GM12891 (cell line): ENCODE measurements around the gene EEF1AKMT2.

Experiments
- DNase-seq: peaks from one replicate; pipeline ENCODE4 v3.0.0; 2011; ENCODE audit warnings: low spot score; ENCODE audit not compliant: insufficient read length
- FAIRE-seq: peaks from 2 replicates; lab custom pipeline; 2011; peaks lifted over from hg19 to GRCh38; lab: Jason Lieb, UNC
- PAX5 ChIP-seq: IDR thresholded peaks from 2 replicates; pipeline ENCODE4 v1.6.1; 2011; ENCODE audit warnings: low read length, moderate library complexity, mild to moderate bottlenecking; ENCODE audit not compliant: insufficient read depth, severe bottlenecking
- POLR2A ChIP-seq: IDR thresholded peaks from 2 replicates; pipeline ENCODE4 v1.6.1; 2011; ENCODE audit warnings: low read depth, low read length, control low read depth
- POLR2AphosphoS5 ChIP-seq: IDR thresholded peaks from 2 replicates; pipeline ENCODE4 v1.6.1; 2011; ENCODE audit warnings: low read depth, low read length, control low read depth
- POU2F2 ChIP-seq: IDR thresholded peaks from 2 replicates; pipeline ENCODE4 v1.6.1; 2011; ENCODE audit warnings: low read depth, mild to moderate bottlenecking, control low read depth, low read length, moderate library complexity
- SPI1 ChIP-seq: IDR thresholded peaks from 2 replicates; pipeline ENCODE4 v1.6.1; 2011; ENCODE audit warnings: low read depth, low read length, control low read depth
- TAF1 ChIP-seq: IDR thresholded peaks from 2 replicates; pipeline ENCODE4 v1.6.1; 2011; ENCODE audit warnings: low read depth, low read length, control low read depth

The EEF1AKMT2 gene

DNA sequence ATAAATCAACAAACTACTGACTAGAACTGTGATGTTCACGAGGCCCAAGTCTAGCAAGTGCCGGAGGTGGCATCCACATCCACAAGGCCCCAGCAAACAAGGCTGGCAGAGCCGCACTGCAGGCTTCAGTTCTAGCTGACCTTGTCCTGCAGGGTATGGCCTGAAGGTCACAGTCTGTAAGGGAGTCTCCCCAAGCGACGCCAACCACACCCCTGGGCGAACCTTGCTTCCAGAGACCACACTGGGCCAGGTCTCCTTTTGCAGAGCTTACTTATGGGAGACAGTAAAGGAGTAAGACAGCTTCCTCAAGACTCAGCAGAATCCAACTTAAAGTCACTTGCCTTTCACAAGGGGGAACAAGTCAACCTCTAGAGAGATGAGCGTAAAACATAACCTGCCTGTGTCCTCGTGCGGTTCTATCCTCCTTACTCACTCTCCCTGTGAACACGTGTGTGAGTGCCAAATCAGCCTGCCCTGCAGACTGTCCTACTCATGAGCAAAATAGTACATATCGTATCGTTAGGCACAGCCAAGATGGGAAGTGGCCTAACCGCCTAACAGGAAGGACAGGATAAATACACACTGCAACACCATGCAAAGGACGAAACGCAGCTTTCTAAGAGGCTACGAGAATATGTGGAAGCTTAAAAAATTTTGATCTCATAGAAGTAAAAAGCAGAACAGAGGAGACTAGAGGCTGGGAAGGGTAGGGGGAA lies 70.2 kb downstream of the EEF1AKMT2 start:
- peak; percentile 12; the same call in 1 of the 2 replicates for TF ChIP-seq SPI1
- TF ChIP-seq PAX5, result no peak
- TF ChIP-seq TAF1, result no peak
- FAIRE-seq, result peak; percentile 92
- no peak for DNase-seq

DNA sequence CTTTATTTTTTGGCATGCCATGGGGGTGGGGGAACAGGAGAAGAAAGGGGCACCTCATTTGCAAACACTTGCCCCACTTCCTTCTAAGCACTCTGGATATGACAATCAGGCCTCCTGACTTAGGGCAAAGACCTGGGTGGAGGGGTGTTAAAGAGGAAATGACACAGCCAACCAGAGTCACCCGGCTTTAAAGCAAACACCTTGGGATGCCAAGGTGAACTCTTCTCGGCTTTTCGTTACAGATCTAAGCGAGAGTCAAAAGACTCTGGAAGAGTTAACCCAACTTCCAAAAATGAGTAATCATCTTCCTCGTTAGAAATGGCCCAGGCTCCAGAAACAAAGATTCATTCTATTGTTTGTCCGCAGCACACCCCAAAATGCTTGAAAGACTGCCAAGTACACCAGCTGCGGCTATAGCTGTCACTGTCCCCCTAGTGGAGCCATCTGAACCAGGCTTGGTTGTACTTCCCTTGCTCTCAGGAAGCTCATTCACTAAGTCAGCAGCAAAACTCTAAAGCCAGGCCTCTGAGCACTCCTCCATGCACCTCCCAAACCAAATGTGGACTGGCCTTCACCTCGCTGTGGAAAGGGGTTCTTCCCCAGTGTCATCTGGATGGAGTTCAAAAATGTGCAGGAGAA lies 72.4 kb downstream of the EEF1AKMT2 start:
- no peak for DNase-seq
- TF ChIP-seq SPI1, result peak; percentile 88
- TF ChIP-seq PAX5, result no peak
- peak; percentile 85 for TF ChIP-seq POU2F2
- FAIRE-seq, result peak; percentile 88

DNA sequence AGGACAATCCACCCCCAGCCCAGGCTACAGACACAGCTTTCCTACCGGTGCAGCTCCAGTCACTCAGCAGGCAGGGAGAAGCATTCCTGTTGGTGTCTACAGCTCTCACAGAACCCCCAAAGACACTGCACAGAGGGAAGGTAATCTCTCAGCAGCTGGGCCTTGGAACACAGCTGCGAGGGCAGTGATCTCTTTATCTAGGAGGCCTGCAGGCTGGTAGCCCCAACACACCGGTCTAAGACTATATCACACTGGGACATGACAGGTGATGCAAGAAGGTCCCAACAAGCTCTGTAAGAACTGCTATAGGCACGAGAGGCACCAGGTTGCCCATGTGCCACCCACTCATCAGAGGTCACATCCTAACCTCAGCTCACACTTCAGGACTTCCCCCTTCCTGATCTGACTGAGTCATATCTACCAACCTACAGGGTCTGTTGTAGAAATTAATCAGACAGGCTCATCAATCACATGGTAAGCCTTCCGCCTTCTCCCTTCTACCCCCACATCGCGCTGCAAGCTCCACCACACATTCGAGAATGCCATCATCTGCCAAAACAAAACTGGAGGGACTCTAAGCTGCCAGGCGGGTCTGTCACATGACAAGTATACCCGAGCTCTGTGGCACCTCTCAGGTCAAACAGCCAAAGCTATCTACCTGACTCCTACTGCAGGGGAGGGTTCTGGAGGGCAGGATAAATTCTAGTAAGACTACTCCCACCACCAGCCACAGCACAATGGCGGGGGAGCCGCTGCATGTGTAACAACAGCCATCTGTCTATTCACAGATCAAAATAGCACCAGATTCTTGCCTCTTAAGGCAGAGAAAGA lies 73.6 kb downstream of the EEF1AKMT2 start:
- peak; percentile 48 for DNase-seq
- TF ChIP-seq PAX5 (peak; percentile 38), POLR2AphosphoS5 (no peak), POU2F2 (0 out of 2 replicates have a peak, but pooled peaks have one; percentile 41), POLR2A (no peak), SPI1 (peak; percentile 78), TAF1 (no peak)
- peak; percentile 95 for FAIRE-seq

DNA sequence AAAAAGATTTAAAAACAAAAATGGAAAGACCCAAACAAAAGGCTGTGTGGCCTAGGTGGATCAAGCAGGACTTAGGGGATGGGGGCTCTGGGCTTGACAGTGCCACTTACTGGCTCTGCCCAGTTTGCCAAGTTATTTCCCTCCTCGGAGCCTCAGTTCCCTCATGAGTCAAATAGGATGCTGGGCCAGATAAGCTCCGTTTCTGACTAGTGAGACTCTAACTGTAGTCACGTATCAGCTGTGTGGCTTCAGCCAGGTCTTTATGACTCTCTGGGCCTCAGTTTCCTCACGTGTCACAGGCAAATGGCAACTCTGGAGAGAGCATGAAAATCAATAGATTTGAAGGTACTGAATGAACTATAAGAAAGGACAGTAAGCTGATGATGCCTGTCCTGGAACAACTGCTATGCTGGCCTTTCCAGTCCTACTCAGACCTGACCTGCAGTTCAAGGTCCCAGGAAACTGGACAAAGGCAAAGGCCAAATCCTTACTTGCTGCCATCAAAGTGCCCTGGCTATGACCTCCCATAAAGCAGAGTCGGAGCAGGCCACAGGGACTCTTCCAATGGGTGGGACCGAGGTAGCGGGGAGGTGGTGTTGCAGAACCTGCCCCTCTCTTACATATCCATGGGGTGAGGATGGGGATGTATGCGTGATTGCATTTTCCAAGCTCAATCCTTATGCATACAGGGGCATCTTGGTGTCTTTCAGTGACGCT lies 74.5 kb downstream of the EEF1AKMT2 start:
- FAIRE-seq (no peak), DNase-seq (no peak)
- no peak for TF ChIP-seq POU2F2
- TF ChIP-seq PAX5, result no peak
- TF ChIP-seq POLR2A, result no peak
- TF ChIP-seq SPI1, result no peak
- TF ChIP-seq TAF1, result no peak
- TF ChIP-seq POLR2AphosphoS5, result no peak

DNA sequence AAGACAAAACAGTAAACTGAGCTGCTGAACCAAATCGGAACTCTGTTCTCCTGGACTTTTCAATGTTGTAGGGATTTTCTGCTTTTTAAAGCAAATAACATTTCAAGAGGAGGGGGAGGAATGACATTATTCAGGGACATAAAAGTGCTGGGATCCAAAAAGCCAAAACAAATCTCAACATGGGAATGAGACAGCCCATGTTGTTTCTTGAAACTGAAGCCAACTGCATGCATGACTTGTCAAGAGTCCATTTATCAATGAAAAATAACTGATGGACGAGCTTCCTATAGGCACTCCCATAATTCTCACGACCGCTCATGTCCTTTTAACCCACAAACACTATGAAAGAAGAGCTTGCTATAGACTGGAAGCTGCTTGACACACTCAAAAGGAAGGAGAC lies 75.3 kb downstream of the EEF1AKMT2 start:
- FAIRE-seq (no peak), DNase-seq (no peak)
- TF ChIP-seq POLR2AphosphoS5 (no peak), PAX5 (no peak), SPI1 (no peak), POLR2A (no peak), POU2F2 (no peak), TAF1 (no peak)

DNA sequence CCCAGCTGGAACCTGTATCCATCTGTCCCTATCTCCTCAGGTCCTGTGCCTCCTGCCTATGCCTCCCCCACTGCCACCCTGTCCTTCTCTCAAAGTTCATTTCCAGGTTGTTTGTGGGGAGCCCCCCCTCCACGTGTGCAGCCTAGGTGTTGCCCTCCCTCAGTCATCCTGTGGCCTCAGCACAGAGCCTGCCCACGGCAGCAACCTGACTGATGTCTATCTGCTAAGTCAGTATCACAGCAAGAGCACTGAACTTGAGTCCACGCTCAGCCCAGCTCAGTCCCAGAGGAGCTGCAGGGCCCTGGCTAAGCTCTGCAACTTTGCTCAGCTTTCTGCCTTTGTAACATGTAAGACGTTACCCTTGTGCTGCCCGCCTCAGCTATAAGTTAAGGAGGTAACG lies 76.2 kb downstream of the EEF1AKMT2 start:
- no peak for TF ChIP-seq POU2F2
- FAIRE-seq (no peak), DNase-seq (no peak)

DNA sequence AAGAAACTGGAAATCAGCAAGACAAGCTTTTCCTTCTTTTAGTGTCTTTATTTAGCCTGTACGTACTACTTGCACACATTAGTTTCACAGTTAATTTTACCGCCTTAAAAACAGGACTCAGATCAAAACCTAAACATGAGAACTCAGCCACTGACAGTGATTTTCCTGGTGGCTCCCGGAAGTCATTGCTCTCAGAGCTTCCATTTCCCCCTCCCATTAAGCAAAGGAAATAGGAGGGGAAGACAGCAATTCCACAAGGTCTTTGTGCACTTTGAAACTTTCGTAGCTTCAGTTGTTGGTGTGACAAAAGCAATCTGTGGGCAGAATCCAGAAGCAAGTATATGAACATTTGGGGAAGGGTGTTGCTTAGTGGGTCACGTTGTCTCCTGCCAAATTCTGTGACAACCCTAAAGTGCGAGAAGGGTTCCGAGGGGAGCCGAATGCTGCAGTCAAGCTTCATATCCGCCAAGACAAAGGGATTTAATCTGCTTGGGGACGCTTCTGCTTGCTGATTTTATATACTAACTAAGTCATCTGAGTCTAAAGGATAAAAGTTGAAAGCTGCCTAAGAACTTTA lies 77.9 kb downstream of the EEF1AKMT2 start:
- DNase-seq (no peak), FAIRE-seq (no peak)
- no peak for TF ChIP-seq POLR2AphosphoS5
- no peak for TF ChIP-seq POLR2A
- TF ChIP-seq TAF1, result no peak
- TF ChIP-seq SPI1, result no peak
- TF ChIP-seq PAX5, result no peak
- TF ChIP-seq POU2F2, result no peak

DNA sequence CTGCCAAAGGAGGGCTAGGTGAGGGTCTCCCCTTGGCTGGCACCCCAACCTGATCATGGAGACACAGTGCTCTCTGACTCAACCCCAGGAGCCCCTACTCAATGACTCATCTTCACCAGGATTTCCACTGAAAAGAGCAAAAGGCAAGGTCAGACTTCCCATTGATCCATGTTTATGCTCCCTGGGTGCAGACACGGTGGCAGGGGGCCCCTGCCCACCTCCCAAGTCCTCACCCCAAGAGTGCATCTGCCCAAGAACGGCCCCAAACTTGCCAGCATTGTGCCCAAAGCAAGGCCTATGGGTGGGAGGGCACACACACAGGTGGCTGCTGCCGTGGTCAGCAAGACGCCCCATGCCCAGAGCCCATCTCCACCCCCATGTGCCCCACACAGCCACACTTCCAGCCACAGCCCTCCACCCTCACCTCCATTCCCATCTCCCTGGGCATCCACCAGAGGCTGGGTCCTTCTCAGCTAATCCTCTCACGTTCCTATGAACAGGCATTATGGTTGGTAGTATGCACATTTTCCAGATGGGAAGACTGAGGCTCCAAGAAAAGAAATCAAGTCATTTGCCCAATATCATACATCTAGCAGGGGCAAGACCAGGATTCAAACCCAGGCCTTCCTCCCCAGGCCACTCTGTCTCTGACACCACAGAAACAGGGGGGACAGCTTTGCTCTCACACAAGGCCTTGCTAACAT lies 78.8 kb downstream of the EEF1AKMT2 start:
- FAIRE-seq (no peak), DNase-seq (no peak)
- no peak for TF ChIP-seq PAX5
- TF ChIP-seq POU2F2, result no peak
- TF ChIP-seq POLR2AphosphoS5, result no peak
- TF ChIP-seq POLR2A, result no peak
- TF ChIP-seq SPI1, result no peak
- TF ChIP-seq TAF1, result no peak
